Activated CD8-positive, alpha-beta memory T cell treated with anti-CD3 and anti-CD28 coated beads, Interleukin-2, amount 10 ng/mL, durations not matched to agents 7 days and 5 days (primary cell): Measurements from ENCODE around the gene IFIT1. TPM values are rescaled to one million over a fixed set of nuclear protein-coding genes. Genes with fewer than 3 reads are reported as not detected.
A peak's percentile ranks its signal among the peaks of the same experiment; 100 is the strongest.
"Not testable (repeated sequence)": the region's sequence is repeated elsewhere in the genome, so short reads cannot be mapped to it uniquely, and the experiment has no call there.

Source experiments
- ATAC-seq: fragments of 150-1000 bp; cut with Tn5 transposase; one replicate; pipeline ENCODE4 v1.10.0; 2021; ENCODE audit warnings: moderate library complexity
- CTCF ChIA-PET: fragments of 350-600 bp; sonication (Branson Sonifier 250); formaldehyde crosslinking; loops from one replicate; lab custom pipeline; 2021; ENCODE audit warnings: antibody characterized with exemption; lab: Charles Lee
- DNase-seq: peaks from one replicate; pipeline ENCODE4 v3.0.0-alpha.2; 2020
- H3K27ac Mint-ChIP-seq: one replicate; pipeline ENCODE4 v1.8.0; 2021; ENCODE audit warnings: mild to moderate bottlenecking, mixed read lengths
- H3K27me3 Mint-ChIP-seq: one replicate; pipeline ENCODE4 v1.8.0; 2021; ENCODE audit warnings: mixed read lengths
- H3K36me3 Mint-ChIP-seq: one replicate; pipeline ENCODE4 v1.8.0; 2021; ENCODE audit warnings: mild to moderate bottlenecking, mixed read lengths
- H3K4me1 Mint-ChIP-seq: one replicate; pipeline ENCODE4 v1.8.0; 2021; ENCODE audit warnings: mixed read lengths
- H3K4me3 Mint-ChIP-seq: one replicate; pipeline ENCODE4 v1.8.0; 2021; ENCODE audit warnings: mild to moderate bottlenecking, moderate library complexity, mixed read lengths
- H3K9me3 Mint-ChIP-seq: one replicate; pipeline ENCODE4 v1.8.0; 2022; ENCODE audit warnings: low read depth, mixed read lengths
- total RNA-seq, 2 experiments: library from RNA; stranded (reverse); gene quantifications; one replicate each; pipeline ENCODE4 v1.2.3, GENCODE V29; 2021

Gene IFIT1
- total RNA-seq: 100 to 1,000 TPM in 1 of 2 experiments, 10 to 100 TPM in 1; 45.8 to 107 TPM

GRCh38 chr10:89391907-89392756 is at the start of gene IFIT1:
IFIT1 (plus strand) TSS chr10:89392623; CDS start chr10:89392713, 90 bp downstream.
- Mint-ChIP-seq H3K27ac (peak within 1 kb of the TSS; percentile 99), H3K4me1 (peaks cover 43% of the 10 kb centered on the region), H3K36me3 (peaks cover 42% of the 10 kb centered on the region), H3K4me3 (peak within 1 kb of the TSS; percentile 95), H3K27me3 (no peaks in the 10 kb centered on the region), H3K9me3 (peaks cover 3% of the 10 kb centered on the region)
- DNase-seq (peak; percentile 83), ATAC-seq (peak; percentile 91)
- CTCF ChIA-PET: interaction anchor here (0.6 to 2.1 kb wide), 11 partner anchors 10 to 313 kb away, joined by 3 to 13 read pairs (median 4); partner anchors contain the start of genes IFIT3, IFIT5, KIF20B and LIPA

GRCh38 chr10:89343089-89343767 is 49.2 kb upstream of the IFIT1 start:
- CTCF ChIA-PET: interaction anchor here (1.0 to 1.5 kb wide), 3 partner anchors 49 to 81 kb away, joined by 3 to 4 read pairs (median 3); partner anchors contain the start of gene IFIT1
- peaks cover 2% of the 10 kb centered on the region for H3K27me3 Mint-ChIP-seq
- H3K36me3 Mint-ChIP-seq: peaks cover 44% of the 10 kb centered on the region

GRCh38 chr10:89344156-89344555 is 48.3 kb upstream of the IFIT1 start:
- no peak overlapping the region for H3K4me3 Mint-ChIP-seq
- H3K27me3 Mint-ChIP-seq: peaks cover 9% of the 10 kb centered on the region
- H3K27ac Mint-ChIP-seq: no peak overlapping the region
- peaks cover 5% of the 10 kb centered on the region for H3K4me1 Mint-ChIP-seq
- ATAC-seq: no peak
- no peaks in the 10 kb centered on the region for H3K9me3 Mint-ChIP-seq
- CTCF ChIA-PET: interaction anchor here (1.2 kb wide), 1 partner anchor 48 kb away, joined by 3 read pairs; the partner anchor contains the start of gene IFIT1
- DNase-seq: no peak
- H3K36me3 Mint-ChIP-seq: peaks cover 34% of the 10 kb centered on the region

More at GRCh38 chr10:89343089-89343767, 49.2 kb upstream of the IFIT1 start:
- Mint-ChIP-seq H3K4me1 (peaks cover 12% of the 10 kb centered on the region), H3K27ac (no peak overlapping the region), H3K9me3 (no peaks in the 10 kb centered on the region), H3K4me3 (no peak overlapping the region)
- ATAC-seq (peak; percentile 20), DNase-seq (no peak)

GRCh38 chr10:89345367-89346000 is 46.9 kb upstream of the IFIT1 start:
- peaks cover 18% of the 10 kb centered on the region for H3K27me3 Mint-ChIP-seq
- no peaks in the 10 kb centered on the region for H3K9me3 Mint-ChIP-seq
- ATAC-seq: no peak
- peaks cover 22% of the 10 kb centered on the region for H3K36me3 Mint-ChIP-seq
- H3K27ac Mint-ChIP-seq: no peak overlapping the region
- no peak overlapping the region for H3K4me3 Mint-ChIP-seq
- peaks cover 9% of the 10 kb centered on the region for H3K4me1 Mint-ChIP-seq
- DNase-seq: no peak
- CTCF ChIA-PET: no interaction called here

GRCh38 chr10:89346405-89347254 is 45.8 kb upstream of the IFIT1 start:
- no peak for ATAC-seq
- H3K4me1 Mint-ChIP-seq: peaks cover 19% of the 10 kb centered on the region
- DNase-seq: no peak
- H3K27ac Mint-ChIP-seq: no peak overlapping the region
- H3K9me3 Mint-ChIP-seq: no peaks in the 10 kb centered on the region
- H3K36me3 Mint-ChIP-seq: peaks cover 12% of the 10 kb centered on the region
- H3K4me3 Mint-ChIP-seq: no peak overlapping the region
- CTCF ChIA-PET: interaction anchor here (1.3 kb wide), 1 partner anchor 22 kb away, joined by 3 read pairs; no protein-coding TSS in a partner anchor
- peaks cover 21% of the 10 kb centered on the region for H3K27me3 Mint-ChIP-seq

- no peak for DNase-seq
- no peak for ATAC-seq
- H3K4me1 Mint-ChIP-seq: peaks cover 26% of the 10 kb centered on the region
- CTCF ChIA-PET: interaction anchor here (1.3 kb wide), 1 partner anchor 21 kb away, joined by 3 read pairs; no protein-coding TSS in a partner anchor
- peaks cover 4% of the 10 kb centered on the region for H3K36me3 Mint-ChIP-seq
- no peaks in the 10 kb centered on the region for H3K9me3 Mint-ChIP-seq
- no peak overlapping the region for H3K4me3 Mint-ChIP-seq
- H3K27me3 Mint-ChIP-seq: peaks cover 21% of the 10 kb centered on the region
- no peak overlapping the region for H3K27ac Mint-ChIP-seq
Observed at GRCh38 chr10:89347701-89348457, 44.5 kb upstream of the IFIT1 start.

GRCh38 chr10:89348481-89348880 is 43.9 kb upstream of the IFIT1 start:
- Mint-ChIP-seq H3K4me1 (peaks cover 26% of the 10 kb centered on the region), H3K27me3 (peaks cover 23% of the 10 kb centered on the region), H3K27ac (no peak overlapping the region), H3K9me3 (no peaks in the 10 kb centered on the region), H3K36me3 (peaks cover 4% of the 10 kb centered on the region), H3K4me3 (no peak overlapping the region)
- CTCF ChIA-PET: no interaction called here
- ATAC-seq (no peak), DNase-seq (no peak)

GRCh38 chr10:89348975-89349374 is 43.4 kb upstream of the IFIT1 start:
- Mint-ChIP-seq H3K4me3 (no peak overlapping the region), H3K36me3 (peaks cover 4% of the 10 kb centered on the region), H3K27ac (no peak overlapping the region), H3K27me3 (peaks cover 25% of the 10 kb centered on the region), H3K4me1 (peaks cover 26% of the 10 kb centered on the region), H3K9me3 (no peaks in the 10 kb centered on the region)
- CTCF ChIA-PET: no interaction called here
- no peak for DNase-seq
- no peak for ATAC-seq

- ATAC-seq: peak; percentile 32
- H3K27ac Mint-ChIP-seq: peak overlapping the region; percentile 25
- H3K4me1 Mint-ChIP-seq: peaks cover 27% of the 10 kb centered on the region
- H3K9me3 Mint-ChIP-seq, H3K36me3 Mint-ChIP-seq, DNase-seq, H3K4me3 Mint-ChIP-seq: not testable (repeated sequence)
- peaks cover 28% of the 10 kb centered on the region for H3K27me3 Mint-ChIP-seq
- CTCF ChIA-PET: interaction anchor here (1.0 to 2.1 kb wide), 2 partner anchors 16 to 18 kb away, joined by 3 to 10 read pairs; no protein-coding TSS in a partner anchor
Observed at GRCh38 chr10:89350631-89351315, 41.6 kb upstream of the IFIT1 start.

- Mint-ChIP-seq H3K27me3 (peaks cover 28% of the 10 kb centered on the region), H3K27ac (peak overlapping the region; percentile 2), H3K36me3 (peaks cover 9% of the 10 kb centered on the region), H3K4me1 (peaks cover 27% of the 10 kb centered on the region), H3K9me3 (no peaks in the 10 kb centered on the region), H3K4me3 (no peak overlapping the region)
- CTCF ChIA-PET: interaction anchor here (1.0 to 2.1 kb wide), 2 partner anchors 15 to 18 kb away, joined by 3 to 10 read pairs; no protein-coding TSS in a partner anchor
- peak; percentile 83 for ATAC-seq
- DNase-seq: peak; percentile 58
Observed at GRCh38 chr10:89351412-89351779, 41.0 kb upstream of the IFIT1 start.
